GM12878 (cell line): Measurements from ENCODE around the gene SMCO4. TPM values are rescaled to one million over a fixed set of nuclear protein-coding genes. Genes with fewer than 3 reads are reported as not detected.

Experiments
- ATAC-seq: fragments of 200-7000 bp; cut with Tn5 transposase; 3 replicates; pipeline ENCODE4 v1.9.1; 2020; ENCODE audit warnings: mild to moderate bottlenecking, moderate library complexity
- BruUV-seq: library from RNA; stranded (reverse); fragments of 400-500 nt; replicated peaks from 2 replicates; lab custom pipeline; 2021; lab: Mats Ljungman, UMichigan
- CTCF ChIA-PET: fragments of 300-600 bp; sonication (Branson Sonifier 250); formaldehyde crosslinking; extraction: SDS; loops from one replicate; lab custom pipeline; 2021; ENCODE audit warnings: inconsistent platforms; lab: Yijun Ruan, JAX
- POLR2A ChIA-PET: fragments of 350-600 bp; formaldehyde crosslinking; extraction: SDS; loops from one replicate; lab custom pipeline; 2021; ENCODE audit warnings: inconsistent platforms; lab: Charles Lee
- RAD21 ChIA-PET: fragments of 300-600 bp; sonication (Branson Sonifier 250); formaldehyde crosslinking; loops from one replicate; lab custom pipeline; 2023; ENCODE audit warnings: antibody characterized with exemption; ENCODE audit not compliant: unreplicated experiment; lab: Charles Lee
- SMC1A ChIA-PET: fragments of 300-600 bp; sonication (Branson Sonifier 250); formaldehyde crosslinking; loops from one replicate; lab custom pipeline; 2023; ENCODE audit not compliant: unreplicated experiment, uncharacterized antibody; lab: Charles Lee
- DNase-seq: peaks from one replicate; pipeline ENCODE4 v3.0.0-alpha.2; 2011; ENCODE audit warnings: low read depth, low spot score
- FAIRE-seq: peaks from 3 replicates; lab custom pipeline; 2011; peaks lifted over from hg19 to GRCh38; lab: Jason Lieb, UNC
- H2AFZ ChIP-seq: 2 replicates; pipeline ENCODE4 v1.6.0; 2011; ENCODE audit warnings: low read depth, low read length, control low read depth; ENCODE audit not compliant: control insufficient read depth
- H3K27ac ChIP-seq: 2 replicates; pipeline ENCODE4 v1.5.1; 2011; ENCODE audit warnings: control low read depth; ENCODE audit not compliant: control insufficient read depth, insufficient read depth
- H3K27me3 ChIP-seq, 2 experiments: replicated peaks in 1 of 2; 2 replicates each; pipeline versions ENCODE4 v1.6.0 to v1.6.1; 2011; ENCODE audit warnings: low read length in 1 of 2; ENCODE audit not compliant: control insufficient read depth in 2 of 2, insufficient read depth in 2 of 2
- H3K36me3 ChIP-seq, 2 experiments: 2 replicates each; pipeline ENCODE4 v1.5.1; 2011; ENCODE audit warnings: low read length in 1 of 2; ENCODE audit not compliant: control insufficient read depth in 2 of 2, insufficient read depth in 2 of 2
- H3K4me1 ChIP-seq: 2 replicates; pipeline ENCODE4 v1.6.1; 2011; ENCODE audit warnings: mild to moderate bottlenecking, low read length, moderate library complexity, mixed read lengths; ENCODE audit not compliant: control insufficient read depth, insufficient read depth
- H3K4me2 ChIP-seq: 2 replicates; pipeline ENCODE4 v1.6.0; 2011; ENCODE audit warnings: control low read depth; ENCODE audit not compliant: control insufficient read depth, insufficient read depth
- H3K4me3 ChIP-seq: fragments of 200-600 bp; sonication (generic); 2 replicates; pipeline ENCODE4 v1.5.1; 2016
- H3K79me2 ChIP-seq: 2 replicates; pipeline ENCODE4 v1.6.0; 2011; ENCODE audit warnings: low read length; ENCODE audit not compliant: control insufficient read depth, insufficient read depth
- H3K9ac ChIP-seq: 2 replicates; pipeline ENCODE4 v1.8.0; 2011; ENCODE audit warnings: low read length, control low read depth, mixed read lengths; ENCODE audit not compliant: control insufficient read depth, insufficient read depth
- H3K9me3 ChIP-seq: replicated peaks from 3 replicates; pipeline ENCODE4 v1.5.1; 2011; ENCODE audit warnings: mild to moderate bottlenecking, low read length; ENCODE audit not compliant: control insufficient read depth, insufficient read depth
- H4K20me1 ChIP-seq: 2 replicates; pipeline ENCODE4 v1.6.0; 2011; ENCODE audit not compliant: control insufficient read depth, insufficient read depth
- ASH2L ChIP-seq: fragments of 300-600, 200-600 bp; sonication (generic); IDR thresholded peaks from 2 replicates; pipeline ENCODE4 v1.6.1; 2017; ENCODE audit warnings: low read depth, mild to moderate bottlenecking, borderline replicate concordance
- BCL11A ChIP-seq: IDR thresholded peaks from 2 replicates; pipeline ENCODE4 v1.6.1; 2011; ENCODE audit warnings: low read depth, low read length
- CBX3 ChIP-seq: fragments of 200-600 bp; sonication (generic); IDR thresholded peaks from 2 replicates; pipeline ENCODE4 v1.6.1; 2016; ENCODE audit warnings: low read depth, borderline replicate concordance
- CEBPZ ChIP-seq: fragments of 150-350 bp; IDR thresholded peaks from 2 replicates; pipeline ENCODE4 v1.6.1; 2016; ENCODE audit warnings: low read depth, low read length
- CREB1 ChIP-seq: IDR thresholded peaks from 2 replicates; pipeline ENCODE4 v1.6.1; 2012; ENCODE audit warnings: low read depth, mild to moderate bottlenecking, inconsistent platforms
- GABPA ChIP-seq: IDR thresholded peaks from 2 replicates; pipeline ENCODE4 v1.6.1; 2014; ENCODE audit warnings: antibody characterized with exemption, low read depth, mild to moderate bottlenecking, inconsistent platforms
- GATAD2B ChIP-seq: fragments of 450-650 bp; conservative IDR thresholded peaks from 2 replicates; pipeline ENCODE4 v1.6.1; 2017; ENCODE audit warnings: low read depth, mild to moderate bottlenecking, moderate library complexity
- HDAC2 ChIP-seq: fragments of 200-600 bp; sonication (generic); IDR thresholded peaks from 2 replicates; pipeline ENCODE4 v1.6.1; 2017
- KAT2A ChIP-seq: conservative IDR thresholded peaks from 2 replicates; pipeline ENCODE4 v1.6.1; 2011; ENCODE audit warnings: low read depth, low read length; ENCODE audit not compliant: control insufficient read depth
- NFYB ChIP-seq: IDR thresholded peaks from 2 replicates; pipeline ENCODE4 v1.6.1; 2011; ENCODE audit warnings: low read depth, mild to moderate bottlenecking, low read length, improper control_type of control experiment, moderate library complexity; ENCODE audit not compliant: insufficient read depth
- POLR2AphosphoS5 ChIP-seq: IDR thresholded peaks from 2 replicates; pipeline ENCODE4 v1.6.1; 2011; ENCODE audit warnings: mild to moderate bottlenecking, low read length, inconsistent platforms
- RAD21 ChIP-seq: IDR thresholded peaks from 2 replicates; pipeline ENCODE4 v1.6.1; 2011; ENCODE audit warnings: mild to moderate bottlenecking, low read depth, low read length, moderate library complexity; ENCODE audit not compliant: insufficient read depth
- SIX5 ChIP-seq: IDR thresholded peaks from 2 replicates; pipeline ENCODE4 v1.6.1; 2011; ENCODE audit warnings: mild to moderate bottlenecking, low read depth, low read length, moderate library complexity; ENCODE audit not compliant: severe bottlenecking
- TAF1 ChIP-seq: IDR thresholded peaks from 2 replicates; pipeline ENCODE4 v1.6.1; 2011; ENCODE audit warnings: mild to moderate bottlenecking, low read depth, low read length, borderline replicate concordance
- TARDBP ChIP-seq: IDR thresholded peaks from 2 replicates; pipeline ENCODE4 v1.6.1; 2016; ENCODE audit warnings: borderline replicate concordance
- ZNF207 ChIP-seq: fragments of 450-650 bp; IDR thresholded peaks from 2 replicates; pipeline ENCODE4 v1.6.1; 2014; ENCODE audit warnings: antibody characterized with exemption, mild to moderate bottlenecking, borderline replicate concordance
- in situ Hi-C: fragments of 300-500 bp; cut with MboI; formaldehyde crosslinking; loops from 9 replicates; pipeline ENCODE4 v1.14.3; 2018; ENCODE audit warnings: mixed read lengths
- intact Hi-C: fragments of 100-400 bp; cut with micrococcal nuclease; formaldehyde crosslinking; loops from one replicate; pipeline ENCODE4 v1.14.2; 2022; ENCODE audit not compliant: unreplicated experiment
- polyA plus RNA-seq, 11 experiments: library from polyadenylated mRNA; depleted of rRNA in 4 of 11; unstranded in 6 of 11; stranded (reverse) in 5 of 11; fragments of >200 nt; fragmentation: Nextera tagmentation in 4 of 11; fragmentation: Illumina TruSeq in 1 of 11; extraction: Ambion mirVana in 4 of 11; extraction: Trizol in 1 of 11; gene quantifications; 1 replicate in 1 of 11; 2 replicates in 10 of 11; pipeline versions ENCODE4 v1.2.1 to v1.2.3, GENCODE V29; 2011 to 2016; ENCODE audit warnings: inconsistent platforms in 2 of 11, missing spikeins in 2 of 11, low read depth in 1 of 11
- total RNA-seq, 4 experiments: library from RNA; depleted of rRNA in 3 of 4; stranded (reverse); fragments of >200 nt in 3 of 4; fragmentation: Illumina TruSeq in 1 of 4; extraction: Trizol in 1 of 4; gene quantifications; 2 replicates each; pipeline versions ENCODE4 v1.2.1 to v1.2.3, GENCODE V29; 2013 to 2021
- TF ChIP-seq, protein P1 (sequence below): IDR thresholded peaks from 2 replicates; pipeline ENCODE4 v1.6.1; 2012; ENCODE audit warnings: low read length, inconsistent platforms
- TF ChIP-seq, protein P2 (sequence below): fragments of 450-650 bp; IDR thresholded peaks from 2 replicates; pipeline ENCODE4 v1.6.1; 2017; ENCODE audit warnings: low read depth, mild to moderate bottlenecking, moderate library complexity
- TF ChIP-seq, protein P3 (sequence below): IDR thresholded peaks from 2 replicates; pipeline ENCODE4 v1.6.1; 2012; ENCODE audit warnings: low read depth, low read length, improper control_type of control experiment

Gene SMCO4
- total and polyA plus RNA-seq, 10 of the 15 experiments (the other 5 are each of a cell fraction or from before 2014, with no cell fraction given) = 3.6 to 59.9 (median 27.9) TPM

DNA sequence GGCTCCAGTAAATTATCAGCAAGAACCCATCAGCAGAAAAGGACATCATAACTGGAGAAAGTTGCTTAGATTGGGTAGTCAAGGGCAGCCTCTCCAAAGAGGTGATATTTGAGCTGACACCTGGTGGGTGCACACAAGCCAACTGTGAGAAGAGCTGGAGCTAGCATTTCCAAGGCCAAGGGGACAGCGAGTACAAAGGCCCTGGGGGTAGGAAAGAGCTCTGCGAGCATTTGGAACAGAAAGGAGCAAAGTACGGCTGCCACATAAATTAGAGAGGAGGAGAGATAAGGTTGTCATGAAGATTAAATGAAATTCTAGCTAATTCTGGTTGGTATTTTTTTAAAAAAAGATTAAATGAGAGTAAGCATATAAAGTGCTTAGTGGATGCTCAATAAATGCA is 21.7 kb upstream of the SMCO4 start (continued):
- TF ChIP-seq, protein P1, sequence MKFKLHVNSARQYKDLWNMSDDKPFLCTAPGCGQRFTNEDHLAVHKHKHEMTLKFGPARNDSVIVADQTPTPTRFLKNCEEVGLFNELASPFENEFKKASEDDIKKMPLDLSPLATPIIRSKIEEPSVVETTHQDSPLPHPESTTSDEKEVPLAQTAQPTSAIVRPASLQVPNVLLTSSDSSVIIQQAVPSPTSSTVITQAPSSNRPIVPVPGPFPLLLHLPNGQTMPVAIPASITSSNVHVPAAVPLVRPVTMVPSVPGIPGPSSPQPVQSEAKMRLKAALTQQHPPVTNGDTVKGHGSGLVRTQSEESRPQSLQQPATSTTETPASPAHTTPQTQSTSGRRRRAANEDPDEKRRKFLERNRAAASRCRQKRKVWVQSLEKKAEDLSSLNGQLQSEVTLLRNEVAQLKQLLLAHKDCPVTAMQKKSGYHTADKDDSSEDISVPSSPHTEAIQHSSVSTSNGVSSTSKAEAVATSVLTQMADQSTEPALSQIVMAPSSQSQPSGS = no peak
- TF ChIP-seq RAD21 = no peak
- no peak for TF ChIP-seq KAT2A
- TF ChIP-seq GATAD2B = no peak
- TF ChIP-seq, protein P2, sequence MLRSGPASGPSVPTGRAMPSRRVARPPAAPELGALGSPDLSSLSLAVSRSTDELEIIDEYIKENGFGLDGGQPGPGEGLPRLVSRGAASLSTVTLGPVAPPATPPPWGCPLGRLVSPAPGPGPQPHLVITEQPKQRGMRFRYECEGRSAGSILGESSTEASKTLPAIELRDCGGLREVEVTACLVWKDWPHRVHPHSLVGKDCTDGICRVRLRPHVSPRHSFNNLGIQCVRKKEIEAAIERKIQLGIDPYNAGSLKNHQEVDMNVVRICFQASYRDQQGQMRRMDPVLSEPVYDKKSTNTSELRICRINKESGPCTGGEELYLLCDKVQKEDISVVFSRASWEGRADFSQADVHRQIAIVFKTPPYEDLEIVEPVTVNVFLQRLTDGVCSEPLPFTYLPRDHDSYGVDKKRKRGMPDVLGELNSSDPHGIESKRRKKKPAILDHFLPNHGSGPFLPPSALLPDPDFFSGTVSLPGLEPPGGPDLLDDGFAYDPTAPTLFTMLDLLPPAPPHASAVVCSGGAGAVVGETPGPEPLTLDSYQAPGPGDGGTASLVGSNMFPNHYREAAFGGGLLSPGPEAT = no peak
- no peak for TF ChIP-seq SIX5
- TF ChIP-seq GABPA = no peak
- no peak for TF ChIP-seq BCL11A

GRCh38 chr11:93563857-93564256 is 20.7 kb upstream of the SMCO4 start:
- no peak overlapping the region for H2AFZ ChIP-seq
- H3K4me1 ChIP-seq = no peaks in the 10 kb centered on the region
- no peak for ATAC-seq
- H3K27ac ChIP-seq = no peak overlapping the region
- no TSS peak for BruUV-seq
- no peaks in the 10 kb centered on the region for H3K36me3 ChIP-seq
- no peak overlapping the region for H3K4me2 ChIP-seq
- FAIRE-seq = no peak
- ChIA-PET RAD21 (no interaction called here), CTCF (interaction anchor here (1.1 kb wide), 1 partner anchor 80 kb away, joined by 4 read pairs; no protein-coding TSS in a partner anchor), SMC1A (no interaction called here), POLR2A (no interaction called here)
- in situ Hi-C loops (no loop called here), intact Hi-C loops (no loop called here)
- no peaks in the 10 kb centered on the region for H4K20me1 ChIP-seq
- H3K79me2 ChIP-seq = no peaks in the 10 kb centered on the region
- no peaks in the 10 kb centered on the region for H3K9me3 ChIP-seq
- no peak overlapping the region for H3K9ac ChIP-seq
- no peaks in the 10 kb centered on the region for H3K27me3 ChIP-seq
- DNase-seq = no peak
- H3K4me3 ChIP-seq = no peak overlapping the region
- no peak for TF ChIP-seq CREB1
- TF ChIP-seq TARDBP = no peak
- no peak for TF ChIP-seq NFYB
- no peak for TF ChIP-seq CEBPZ
- no peak for TF ChIP-seq ASH2L
- TF ChIP-seq CBX3 = no peak
- no peak for TF ChIP-seq TAF1
- TF ChIP-seq ZNF207 = no peak
- TF ChIP-seq, protein P3, sequence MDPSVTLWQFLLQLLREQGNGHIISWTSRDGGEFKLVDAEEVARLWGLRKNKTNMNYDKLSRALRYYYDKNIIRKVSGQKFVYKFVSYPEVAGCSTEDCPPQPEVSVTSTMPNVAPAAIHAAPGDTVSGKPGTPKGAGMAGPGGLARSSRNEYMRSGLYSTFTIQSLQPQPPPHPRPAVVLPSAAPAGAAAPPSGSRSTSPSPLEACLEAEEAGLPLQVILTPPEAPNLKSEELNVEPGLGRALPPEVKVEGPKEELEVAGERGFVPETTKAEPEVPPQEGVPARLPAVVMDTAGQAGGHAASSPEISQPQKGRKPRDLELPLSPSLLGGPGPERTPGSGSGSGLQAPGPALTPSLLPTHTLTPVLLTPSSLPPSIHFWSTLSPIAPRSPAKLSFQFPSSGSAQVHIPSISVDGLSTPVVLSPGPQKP = no peak
- TF ChIP-seq HDAC2 = no peak
- TF ChIP-seq POLR2AphosphoS5 = no peak
